ENCODE measurements around the gene CKAP5. TPM values are rescaled to one million over a fixed set of nuclear protein-coding genes. Genes with fewer than 3 reads are reported as not detected.
A peak's percentile ranks its signal among the peaks of the same experiment; 100 is the strongest.

The CKAP5 gene
- total and polyA plus RNA-seq, 2 experiments from 2014 or later: 67.9 to 120 TPM

DNA sequence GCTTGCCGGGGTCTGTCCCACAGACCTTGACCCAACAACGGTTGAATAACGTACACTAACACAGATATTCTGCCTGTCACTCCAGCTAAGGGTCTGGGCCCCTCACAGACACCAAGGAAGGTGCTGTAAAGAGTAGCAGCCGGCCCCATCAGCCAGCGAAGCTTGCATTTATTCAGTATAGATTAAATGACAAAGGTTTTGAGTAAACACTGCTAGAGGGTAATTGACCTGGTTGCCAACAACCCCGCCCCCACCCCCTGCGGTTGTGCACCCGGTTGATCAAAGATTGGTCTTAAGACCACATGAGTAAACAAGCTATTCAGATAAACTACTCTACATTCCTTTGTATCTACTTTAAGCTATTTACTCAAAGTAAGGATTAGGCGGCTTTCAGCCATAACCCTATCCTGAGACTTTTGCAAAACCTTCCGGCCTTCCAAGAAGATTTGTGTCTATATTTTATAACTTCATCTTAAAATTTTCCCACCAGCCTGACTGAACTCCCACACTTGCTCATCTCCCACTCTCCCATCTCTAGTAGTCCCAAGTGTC is 4.8 kb upstream of the CKAP5 start:
- no peak overlapping the region for H3K27ac ChIP-seq (ENCODE audit: low read depth)
- no peaks in the 10 kb centered on the region; the same call in 1 of the 2 replicates for H3K4me1 ChIP-seq (ENCODE audit: insufficient read depth)
- peaks cover 15% of the 10 kb centered on the region for H3K9me3 Mint-ChIP-seq
- DNase-seq (ENCODE audit: low spot score) (peak; percentile 69), ATAC-seq (no peak)
- H3K4me3 Mint-ChIP-seq: no peak overlapping the region
- H3K36me3 ChIP-seq (ENCODE audit: insufficient read depth): peaks cover 2% of the 10 kb centered on the region; the same call in 1 of the 2 replicates
- H3K4me2 ChIP-seq: no peak overlapping the region
- peaks cover 15% of the 10 kb centered on the region for H3K36me3 Mint-ChIP-seq (ENCODE audit: low read depth)
- H3F3A ChIP-seq (replicated peaks; ENCODE audit: low read depth): no peaks in the 10 kb centered on the region
- H3K27me3 ChIP-seq (ENCODE audit: insufficient read depth): no peaks in the 10 kb centered on the region
- H3K4me3 ChIP-seq: no peak overlapping the region
- no peak overlapping the region for H2AFZ ChIP-seq
- no peak overlapping the region for H3K27ac Mint-ChIP-seq
- peaks cover 2% of the 10 kb centered on the region; the same call in 1 of the 3 replicates for H3K4me1 Mint-ChIP-seq
- no peaks in the 10 kb centered on the region for H3K79me2 ChIP-seq (replicated peaks; ENCODE audit: insufficient read depth)
- H4K20me1 ChIP-seq (replicated peaks; ENCODE audit: insufficient read depth): no peaks in the 10 kb centered on the region; the same call in 1 of the 2 replicates
- H3K9me2 ChIP-seq (ENCODE audit: insufficient read depth): no peaks in the 10 kb centered on the region
- TF ChIP-seq, protein P1, sequence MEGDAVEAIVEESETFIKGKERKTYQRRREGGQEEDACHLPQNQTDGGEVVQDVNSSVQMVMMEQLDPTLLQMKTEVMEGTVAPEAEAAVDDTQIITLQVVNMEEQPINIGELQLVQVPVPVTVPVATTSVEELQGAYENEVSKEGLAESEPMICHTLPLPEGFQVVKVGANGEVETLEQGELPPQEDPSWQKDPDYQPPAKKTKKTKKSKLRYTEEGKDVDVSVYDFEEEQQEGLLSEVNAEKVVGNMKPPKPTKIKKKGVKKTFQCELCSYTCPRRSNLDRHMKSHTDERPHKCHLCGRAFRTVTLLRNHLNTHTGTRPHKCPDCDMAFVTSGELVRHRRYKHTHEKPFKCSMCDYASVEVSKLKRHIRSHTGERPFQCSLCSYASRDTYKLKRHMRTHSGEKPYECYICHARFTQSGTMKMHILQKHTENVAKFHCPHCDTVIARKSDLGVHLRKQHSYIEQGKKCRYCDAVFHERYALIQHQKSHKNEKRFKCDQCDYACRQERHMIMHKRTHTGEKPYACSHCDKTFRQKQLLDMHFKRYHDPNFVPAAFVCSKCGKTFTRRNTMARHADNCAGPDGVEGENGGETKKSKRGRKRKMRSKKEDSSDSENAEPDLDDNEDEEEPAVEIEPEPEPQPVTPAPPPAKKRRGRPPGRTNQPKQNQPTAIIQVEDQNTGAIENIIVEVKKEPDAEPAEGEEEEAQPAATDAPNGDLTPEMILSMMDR (conservative IDR thresholded peaks at IDR 0.05; ENCODE audit: low read depth in 2 of 2): no peak
- H3K27me3 Mint-ChIP-seq (ENCODE audit: insufficient read depth, low read depth, poor library complexity): peaks cover 11% of the 10 kb centered on the region

DNA sequence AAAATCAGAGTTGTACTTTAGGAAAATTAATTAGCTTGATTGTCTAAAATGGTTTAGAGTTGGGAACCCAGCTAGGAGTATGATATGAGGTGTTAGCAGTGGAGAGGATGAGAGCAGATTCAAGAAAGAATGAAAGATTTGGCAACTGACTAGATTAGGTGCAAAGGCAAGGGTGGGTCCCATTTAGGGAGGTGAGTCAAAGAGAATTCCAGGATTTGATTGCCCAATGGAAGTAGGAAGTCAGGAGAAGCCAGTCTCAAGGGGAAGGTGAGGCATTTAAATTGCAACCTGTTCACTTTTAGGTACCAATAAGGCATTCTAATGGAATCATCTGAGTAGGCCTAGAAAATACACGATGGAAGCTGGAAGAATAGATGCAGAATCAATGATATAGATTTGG is 3.6 kb upstream of the CKAP5 start:
- Histone ChIP-seq H2AFZ (no peak overlapping the region), H3K4me2 (no peak overlapping the region), H4K20me1 (replicated peaks; ENCODE audit: insufficient read depth) (peaks cover 6% of the 10 kb centered on the region; the same call in 1 of the 2 replicates), H3K27me3 (ENCODE audit: insufficient read depth) (no peaks in the 10 kb centered on the region), H3K9me2 (ENCODE audit: insufficient read depth) (no peaks in the 10 kb centered on the region), H3K4me3 (no peak overlapping the region), H3K79me2 (replicated peaks; ENCODE audit: insufficient read depth) (peaks cover 10% of the 10 kb centered on the region), H3F3A (replicated peaks; ENCODE audit: low read depth) (no peaks in the 10 kb centered on the region), H3K36me3 (ENCODE audit: insufficient read depth) (no peaks in the 10 kb centered on the region), H3K27ac (ENCODE audit: low read depth) (no peak overlapping the region), H3K4me1 (ENCODE audit: insufficient read depth) (no peaks in the 10 kb centered on the region; the same call in 1 of the 2 replicates)
- peaks cover 21% of the 10 kb centered on the region for H3K36me3 Mint-ChIP-seq (ENCODE audit: low read depth)
- ATAC-seq (no peak), DNase-seq (ENCODE audit: low spot score) (no peak)
- no peak overlapping the region for H3K27ac Mint-ChIP-seq
- peaks cover 15% of the 10 kb centered on the region for H3K9me3 Mint-ChIP-seq
- peaks cover 5% of the 10 kb centered on the region; the same call in 2 of the 3 replicates for H3K4me1 Mint-ChIP-seq
- H3K27me3 Mint-ChIP-seq (ENCODE audit: insufficient read depth, low read depth, poor library complexity): peaks cover 11% of the 10 kb centered on the region
- H3K4me3 Mint-ChIP-seq: no peak overlapping the region
- TF ChIP-seq JUNB (IDR thresholded peaks at IDR 0.05; ENCODE audit: unreplicated experiment) (no peak), CREB1 (CRISPR knock-in tag; IDR thresholded peaks at IDR 0.05; ENCODE audit: low read depth) (no peak), ZNF114 (CRISPR knock-in tag; IDR thresholded peaks at IDR 0.05) (no peak), NANOG (IDR thresholded peaks at IDR 0.05; ENCODE audit: borderline replicate concordance) (no peak), STAT1 (IDR thresholded peaks at IDR 0.05; ENCODE audit: unreplicated experiment) (no peak), ZNF331 (CRISPR knock-in tag; IDR thresholded peaks at IDR 0.05; ENCODE audit: low read depth) (no peak), POLR2AphosphoS5 (IDR thresholded peaks at IDR 0.05; ENCODE audit: low read depth) (no peak), EZH2phosphoT487 (IDR thresholded peaks at IDR 0.05; ENCODE audit: unreplicated experiment) (no peak)
- TF ChIP-seq, protein P2, sequence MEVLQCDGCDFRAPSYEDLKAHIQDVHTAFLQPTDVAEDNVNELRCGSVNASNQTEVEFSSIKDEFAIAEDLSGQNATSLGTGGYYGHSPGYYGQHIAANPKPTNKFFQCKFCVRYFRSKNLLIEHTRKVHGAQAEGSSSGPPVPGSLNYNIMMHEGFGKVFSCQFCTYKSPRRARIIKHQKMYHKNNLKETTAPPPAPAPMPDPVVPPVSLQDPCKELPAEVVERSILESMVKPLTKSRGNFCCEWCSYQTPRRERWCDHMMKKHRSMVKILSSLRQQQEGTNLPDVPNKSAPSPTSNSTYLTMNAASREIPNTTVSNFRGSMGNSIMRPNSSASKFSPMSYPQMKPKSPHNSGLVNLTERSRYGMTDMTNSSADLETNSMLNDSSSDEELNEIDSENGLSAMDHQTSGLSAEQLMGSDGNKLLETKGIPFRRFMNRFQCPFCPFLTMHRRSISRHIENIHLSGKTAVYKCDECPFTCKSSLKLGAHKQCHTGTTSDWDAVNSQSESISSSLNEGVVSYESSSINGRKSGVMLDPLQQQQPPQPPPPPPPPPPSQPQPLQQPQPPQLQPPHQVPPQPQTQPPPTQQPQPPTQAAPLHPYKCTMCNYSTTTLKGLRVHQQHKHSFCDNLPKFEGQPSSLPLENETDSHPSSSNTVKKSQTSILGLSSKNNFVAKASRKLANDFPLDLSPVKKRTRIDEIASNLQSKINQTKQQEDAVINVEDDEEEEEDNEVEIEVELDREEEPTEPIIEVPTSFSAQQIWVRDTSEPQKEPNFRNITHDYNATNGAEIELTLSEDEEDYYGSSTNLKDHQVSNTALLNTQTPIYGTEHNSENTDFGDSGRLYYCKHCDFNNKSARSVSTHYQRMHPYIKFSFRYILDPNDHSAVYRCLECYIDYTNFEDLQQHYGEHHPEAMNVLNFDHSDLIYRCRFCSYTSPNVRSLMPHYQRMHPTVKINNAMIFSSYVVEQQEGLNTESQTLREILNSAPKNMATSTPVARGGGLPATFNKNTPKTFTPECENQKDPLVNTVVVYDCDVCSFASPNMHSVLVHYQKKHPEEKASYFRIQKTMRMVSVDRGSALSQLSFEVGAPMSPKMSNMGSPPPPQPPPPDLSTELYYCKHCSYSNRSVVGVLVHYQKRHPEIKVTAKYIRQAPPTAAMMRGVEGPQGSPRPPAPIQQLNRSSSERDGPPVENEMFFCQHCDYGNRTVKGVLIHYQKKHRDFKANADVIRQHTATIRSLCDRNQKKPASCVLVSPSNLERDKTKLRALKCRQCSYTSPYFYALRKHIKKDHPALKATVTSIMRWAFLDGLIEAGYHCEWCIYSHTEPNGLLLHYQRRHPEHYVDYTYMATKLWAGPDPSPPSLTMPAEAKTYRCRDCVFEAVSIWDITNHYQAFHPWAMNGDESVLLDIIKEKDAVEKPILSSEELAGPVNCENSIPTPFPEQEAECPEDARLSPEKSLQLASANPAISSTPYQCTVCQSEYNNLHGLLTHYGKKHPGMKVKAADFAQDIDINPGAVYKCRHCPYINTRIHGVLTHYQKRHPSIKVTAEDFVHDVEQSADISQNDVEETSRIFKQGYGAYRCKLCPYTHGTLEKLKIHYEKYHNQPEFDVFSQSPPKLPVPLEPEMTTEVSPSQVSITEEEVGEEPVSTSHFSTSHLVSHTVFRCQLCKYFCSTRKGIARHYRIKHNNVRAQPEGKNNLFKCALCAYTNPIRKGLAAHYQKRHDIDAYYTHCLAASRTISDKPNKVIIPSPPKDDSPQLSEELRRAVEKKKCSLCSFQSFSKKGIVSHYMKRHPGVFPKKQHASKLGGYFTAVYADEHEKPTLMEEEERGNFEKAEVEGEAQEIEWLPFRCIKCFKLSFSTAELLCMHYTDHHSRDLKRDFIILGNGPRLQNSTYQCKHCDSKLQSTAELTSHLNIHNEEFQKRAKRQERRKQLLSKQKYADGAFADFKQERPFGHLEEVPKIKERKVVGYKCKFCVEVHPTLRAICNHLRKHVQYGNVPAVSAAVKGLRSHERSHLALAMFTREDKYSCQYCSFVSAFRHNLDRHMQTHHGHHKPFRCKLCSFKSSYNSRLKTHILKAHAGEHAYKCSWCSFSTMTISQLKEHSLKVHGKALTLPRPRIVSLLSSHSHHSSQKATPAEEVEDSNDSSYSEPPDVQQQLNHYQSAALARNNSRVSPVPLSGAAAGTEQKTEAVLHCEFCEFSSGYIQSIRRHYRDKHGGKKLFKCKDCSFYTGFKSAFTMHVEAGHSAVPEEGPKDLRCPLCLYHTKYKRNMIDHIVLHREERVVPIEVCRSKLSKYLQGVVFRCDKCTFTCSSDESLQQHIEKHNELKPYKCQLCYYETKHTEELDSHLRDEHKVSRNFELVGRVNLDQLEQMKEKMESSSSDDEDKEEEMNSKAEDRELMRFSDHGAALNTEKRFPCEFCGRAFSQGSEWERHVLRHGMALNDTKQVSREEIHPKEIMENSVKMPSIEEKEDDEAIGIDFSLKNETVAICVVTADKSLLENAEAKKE (CRISPR knock-in tag; IDR thresholded peaks at IDR 0.05): no peak
- TF ChIP-seq, protein P3, sequence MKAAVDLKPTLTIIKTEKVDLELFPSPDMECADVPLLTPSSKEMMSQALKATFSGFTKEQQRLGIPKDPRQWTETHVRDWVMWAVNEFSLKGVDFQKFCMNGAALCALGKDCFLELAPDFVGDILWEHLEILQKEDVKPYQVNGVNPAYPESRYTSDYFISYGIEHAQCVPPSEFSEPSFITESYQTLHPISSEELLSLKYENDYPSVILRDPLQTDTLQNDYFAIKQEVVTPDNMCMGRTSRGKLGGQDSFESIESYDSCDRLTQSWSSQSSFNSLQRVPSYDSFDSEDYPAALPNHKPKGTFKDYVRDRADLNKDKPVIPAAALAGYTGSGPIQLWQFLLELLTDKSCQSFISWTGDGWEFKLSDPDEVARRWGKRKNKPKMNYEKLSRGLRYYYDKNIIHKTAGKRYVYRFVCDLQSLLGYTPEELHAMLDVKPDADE (IDR thresholded peaks at IDR 0.05): no peak

Data from GM23338 (cell line).